Measurements from ENCODE around the gene COX11.

COX11 gene

GRCh38 chr17:54972406-54973138 is 4.1 kb upstream of the COX11 start:
- ChIA-PET POLR2A (no interaction called here), CTCF (interaction anchor here (0.6 kb wide), 1 partner anchor 21 kb away, joined by 3 read pairs; no protein-coding TSS in a partner anchor)
- no peak for DNase-seq (ENCODE audit: extremely low spot score)
- TF ChIP-seq FOXA1 (IDR thresholded peaks at IDR 0.05) (no peak), L3MBTL2 (conservative IDR thresholded peaks at IDR 0.05) (no peak), SUZ12 (IDR thresholded peaks at IDR 0.05) (no peak), NFRKB (IDR thresholded peaks at IDR 0.05) (no peak), ARNT (IDR thresholded peaks at IDR 0.05) (no peak), FOXM1 (IDR thresholded peaks at IDR 0.05; ENCODE audit: borderline replicate concordance) (no peak), LEF1 (IDR thresholded peaks at IDR 0.05; ENCODE audit: borderline replicate concordance) (no peak), ELF4 (IDR thresholded peaks at IDR 0.05) (no peak), BHLHE40 (IDR thresholded peaks at IDR 0.05; ENCODE audit: borderline replicate concordance) (no peak), HDGF (IDR thresholded peaks at IDR 0.05; ENCODE audit: borderline replicate concordance) (no peak), FOXK2 (IDR thresholded peaks at IDR 0.05) (no peak)

DNA sequence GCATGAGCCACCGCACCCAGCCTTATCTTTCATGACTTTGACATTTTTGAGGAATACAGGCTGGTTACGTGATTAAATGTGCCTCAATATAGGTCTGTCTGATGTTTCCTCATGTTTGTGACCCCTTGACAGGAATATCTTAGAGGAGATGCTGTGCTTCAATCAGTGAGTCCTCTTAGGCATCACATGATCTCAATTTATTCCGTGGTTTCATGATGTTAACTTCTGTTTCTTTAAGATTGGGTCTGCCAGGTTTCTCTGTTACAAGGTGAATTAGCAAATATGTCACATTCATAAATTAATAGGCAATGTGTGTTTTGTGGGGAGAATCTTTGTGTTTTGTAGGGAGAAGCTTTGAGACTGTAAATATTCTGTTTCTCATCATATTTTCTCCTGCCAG is 3.4 kb upstream of the COX11 start:
- no peak for DNase-seq (ENCODE audit: extremely low spot score)
- CTCF ChIA-PET: no interaction called here
- POLR2A ChIA-PET: no interaction called here
- TF ChIP-seq HDGF (IDR thresholded peaks at IDR 0.05; ENCODE audit: borderline replicate concordance) (no peak), FOXK2 (IDR thresholded peaks at IDR 0.05) (no peak), NFRKB (IDR thresholded peaks at IDR 0.05) (no peak)

- no peak for TF ChIP-seq SUZ12 (IDR thresholded peaks at IDR 0.05)
- TF ChIP-seq ELF4 (IDR thresholded peaks at IDR 0.05): no peak
- TF ChIP-seq FOXA1 (IDR thresholded peaks at IDR 0.05): no peak
- TF ChIP-seq BHLHE40 (IDR thresholded peaks at IDR 0.05; ENCODE audit: borderline replicate concordance): no peak
- no peak for TF ChIP-seq ARNT (IDR thresholded peaks at IDR 0.05)
- TF ChIP-seq CTBP1 (IDR thresholded peaks at IDR 0.05; ENCODE audit: borderline replicate concordance): no peak
- no peak for TF ChIP-seq ZNF384 (IDR thresholded peaks at IDR 0.05)
- no peak for TF ChIP-seq FOXM1 (IDR thresholded peaks at IDR 0.05; ENCODE audit: borderline replicate concordance)
- TF ChIP-seq PKNOX1 (IDR thresholded peaks at IDR 0.05): no peak
- TF ChIP-seq L3MBTL2 (conservative IDR thresholded peaks at IDR 0.05): no peak
- no peak for TF ChIP-seq NFRKB (IDR thresholded peaks at IDR 0.05)
- TF ChIP-seq TARDBP (IDR thresholded peaks at IDR 0.05): no peak
- TF ChIP-seq LEF1 (IDR thresholded peaks at IDR 0.05; ENCODE audit: borderline replicate concordance): no peak
- TF ChIP-seq HDGF (IDR thresholded peaks at IDR 0.05; ENCODE audit: borderline replicate concordance): no peak
- TF ChIP-seq FOXK2 (IDR thresholded peaks at IDR 0.05): no peak
- no peak for TF ChIP-seq SP1 (IDR thresholded peaks at IDR 0.05)
- no peak for DNase-seq (ENCODE audit: extremely low spot score)
- ChIA-PET POLR2A (no interaction called here), CTCF (no interaction called here)
Measured at GRCh38 chr17:54971147-54971546, 2.7 kb upstream of the COX11 start.

GRCh38 chr17:54969658-54970572 is 1.5 kb upstream of the COX11 start:
- peak; percentile 89 for TF ChIP-seq PKNOX1 (IDR thresholded peaks at IDR 0.05)
- TF ChIP-seq FOXK2 (IDR thresholded peaks at IDR 0.05): no peak
- ChIA-PET CTCF (interaction anchor here (0.5 kb wide), 1 partner anchor 466 kb away, joined by 4 read pairs; no protein-coding TSS in a partner anchor), POLR2A (interaction anchor here (0.7 kb wide), 1 partner anchor 8 kb away, joined by 3 read pairs; no protein-coding TSS in a partner anchor)
- DNase-seq (ENCODE audit: extremely low spot score): no peak

- TF ChIP-seq FOXM1 (IDR thresholded peaks at IDR 0.05; ENCODE audit: borderline replicate concordance) (no peak), ARNT (IDR thresholded peaks at IDR 0.05) (no peak), L3MBTL2 (conservative IDR thresholded peaks at IDR 0.05) (peak; percentile 1; the same call in 1 of the 2 replicates), CTBP1 (IDR thresholded peaks at IDR 0.05; ENCODE audit: borderline replicate concordance) (no peak)
- peak; percentile 17 for DNase-seq (ENCODE audit: extremely low spot score)
- POLR2A ChIA-PET: no interaction called here
- CTCF ChIA-PET: interaction anchor here (0.6 kb wide), 1 partner anchor 99 kb away, joined by 3 read pairs; no protein-coding TSS in a partner anchor
Measured at GRCh38 chr17:54968988-54969332, 506 bp upstream of the COX11 start.

GRCh38 chr17:54967621-54968261 is 713 bp downstream of the COX11 start:
- TF ChIP-seq SUZ12 (IDR thresholded peaks at IDR 0.05): no peak
- peak; percentile 69 for TF ChIP-seq ZNF384 (IDR thresholded peaks at IDR 0.05)
- DNase-seq (ENCODE audit: extremely low spot score): peak; percentile 36
- POLR2A ChIA-PET: interaction anchor here (0.6 to 0.8 kb wide), 2 partner anchors 10 to 35 kb away, joined by 3 read pairs; no protein-coding TSS in a partner anchor
- CTCF ChIA-PET: interaction anchor here (0.6 kb wide), 1 partner anchor 25 kb away, joined by 4 read pairs; no protein-coding TSS in a partner anchor

DNA sequence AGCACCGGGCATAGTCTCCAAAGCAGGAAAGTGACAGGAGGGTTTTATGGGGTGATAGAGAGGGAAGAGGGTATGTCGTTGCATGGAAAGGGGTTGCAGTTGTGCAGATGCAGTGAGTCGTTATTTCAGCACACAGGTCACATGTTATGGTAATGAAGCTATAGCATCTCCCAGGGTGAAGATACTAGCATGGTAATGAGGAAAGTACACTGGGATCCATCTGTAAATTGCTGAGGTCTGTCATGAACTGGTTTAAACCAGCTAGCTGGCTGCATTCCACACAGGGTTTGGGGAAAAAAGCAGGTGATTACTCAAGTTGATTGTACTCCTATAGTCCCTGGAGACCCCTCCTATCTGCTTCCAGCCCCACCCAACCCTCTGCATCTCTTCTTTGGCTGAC is 11.7 kb downstream of the COX11 start:
- DNase-seq (ENCODE audit: extremely low spot score): no peak
- no peak for TF ChIP-seq SP1 (IDR thresholded peaks at IDR 0.05)
- no peak for TF ChIP-seq ELF4 (IDR thresholded peaks at IDR 0.05)
- TF ChIP-seq NFRKB (IDR thresholded peaks at IDR 0.05): no peak
- no peak for TF ChIP-seq FOXA1 (IDR thresholded peaks at IDR 0.05)
- no peak for TF ChIP-seq L3MBTL2 (conservative IDR thresholded peaks at IDR 0.05)
- TF ChIP-seq SUZ12 (IDR thresholded peaks at IDR 0.05): no peak
- no peak for TF ChIP-seq FOXK2 (IDR thresholded peaks at IDR 0.05)
- no peak for TF ChIP-seq LEF1 (IDR thresholded peaks at IDR 0.05; ENCODE audit: borderline replicate concordance)
- TF ChIP-seq PKNOX1 (IDR thresholded peaks at IDR 0.05): no peak
- no peak for TF ChIP-seq CTBP1 (IDR thresholded peaks at IDR 0.05; ENCODE audit: borderline replicate concordance)
- TF ChIP-seq ZNF384 (IDR thresholded peaks at IDR 0.05): no peak
- TF ChIP-seq HDGF (IDR thresholded peaks at IDR 0.05; ENCODE audit: borderline replicate concordance): no peak
- ChIA-PET CTCF (no interaction called here), POLR2A (no interaction called here)

Data from HEK293T (cell line).